OCI-LY7 (cell line): ENCODE data around the gene PLA2G4A. TPM values are rescaled to one million over a fixed set of nuclear protein-coding genes. Genes with fewer than 3 reads are reported as not detected.

Experiments used
- BruUV-seq: library from RNA; stranded (reverse); fragments of 400-500 nt; replicated peaks from 2 replicates; lab custom pipeline; 2021; lab: Mats Ljungman, UMichigan
- CTCF ChIA-PET: fragments of 300-600 bp; sonication (Branson Sonifier 250); formaldehyde crosslinking; loops from one replicate; lab custom pipeline; 2022; ENCODE audit warnings: antibody characterized with exemption; ENCODE audit not compliant: unreplicated experiment; lab: Charles Lee
- POLR2A ChIA-PET: fragments of 300-600 bp; sonication (Branson Sonifier 250); formaldehyde crosslinking; loops from one replicate; lab custom pipeline; 2022; ENCODE audit warnings: antibody characterized with exemption; lab: Charles Lee
- DNase-seq: peaks from one replicate; pipeline ENCODE4 v3.0.0-alpha.2; 2015; ENCODE audit warnings: low spot score
- H2AFZ ChIP-seq: fragments of 200-600 bp; sonication (generic), shearing (Covaris generic); 2 replicates; pipeline ENCODE4 v1.6.1; 2014; ENCODE audit warnings: mild to moderate bottlenecking, antibody characterized with exemption, low read length, moderate library complexity
- H3K27ac ChIP-seq: fragments of 200-600 bp; sonication (generic); 2 replicates; pipeline ENCODE4 v1.5.1; 2014; ENCODE audit warnings: mixed run types, low read depth, mild to moderate bottlenecking, moderate library complexity, low read length, inconsistent platforms; ENCODE audit not compliant: poor library complexity, severe bottlenecking
- H3K36me3 ChIP-seq: fragments of 200-600 bp; sonication (generic); 2 replicates; pipeline ENCODE4 v1.6.1; 2014; ENCODE audit warnings: mild to moderate bottlenecking, antibody characterized with exemption, low read length, moderate library complexity, mixed read lengths; ENCODE audit not compliant: insufficient read depth
- H3K4me1 ChIP-seq: fragments of 200-600 bp; sonication (generic); 2 replicates; pipeline ENCODE4 v1.5.1; 2014; ENCODE audit warnings: mild to moderate bottlenecking, low read length; ENCODE audit not compliant: insufficient read depth, poor library complexity, severe bottlenecking
- H3K4me2 ChIP-seq: fragments of 200-600 bp; sonication (generic); 2 replicates; pipeline ENCODE4 v1.6.1; 2014; ENCODE audit warnings: mild to moderate bottlenecking, low read length
- H3K4me3 ChIP-seq: fragments of 200-600 bp; sonication (generic); 2 replicates; pipeline ENCODE4 v1.5.1; 2014; ENCODE audit warnings: mild to moderate bottlenecking, low read depth, low read length; ENCODE audit not compliant: poor library complexity, severe bottlenecking
- H3K79me2 ChIP-seq: fragments of 200-600 bp; sonication (generic); 2 replicates; pipeline ENCODE4 v1.6.1; 2016; ENCODE audit warnings: low read depth, mild to moderate bottlenecking, low read length, moderate library complexity, mixed read lengths; ENCODE audit not compliant: insufficient read depth
- H3K9me2 ChIP-seq: fragments of 200-600 bp; sonication (generic); 2 replicates; pipeline ENCODE4 v1.6.1; 2016; ENCODE audit warnings: mild to moderate bottlenecking, low read length, mixed read lengths; ENCODE audit not compliant: insufficient read depth
- H3K9me3 ChIP-seq: fragments of 200-600 bp; sonication (generic); 2 replicates; pipeline ENCODE4 v1.6.1; 2014; ENCODE audit warnings: mild to moderate bottlenecking, mixed run types, low read length, mixed read lengths
- H4K20me1 ChIP-seq: fragments of 200-600 bp; sonication (generic); 2 replicates; pipeline ENCODE4 v1.6.1; 2014; ENCODE audit warnings: mild to moderate bottlenecking, antibody characterized with exemption, low read length, moderate library complexity, mixed read lengths; ENCODE audit not compliant: insufficient read depth
- CTCF ChIP-seq: fragments of 200-600 bp; sonication (generic); conservative IDR thresholded peaks from 2 replicates; pipeline ENCODE4 v1.5.1; 2014; ENCODE audit warnings: mild to moderate bottlenecking, antibody characterized with exemption, low read length, moderate library complexity, mixed read lengths
- EZH2phosphoT487 ChIP-seq: fragments of 200-600 bp; sonication (generic); IDR thresholded peaks from 2 replicates; pipeline ENCODE4 v1.6.1; 2018; ENCODE audit warnings: low read depth, borderline replicate concordance, mild to moderate bottlenecking, mixed run types, antibody characterized with exemption, low read length, moderate library complexity, mixed read lengths
- intact Hi-C: fragments of 100-400 bp; cut with micrococcal nuclease; formaldehyde crosslinking; loops from one replicate; pipeline ENCODE4 v1.10.0; 2022; ENCODE audit not compliant: unreplicated experiment
- total RNA-seq, 2 experiments: library from RNA; depleted of rRNA in 1 of 2; stranded (reverse); fragments of >200 nt in 1 of 2; shearing (Covaris generic) in 1 of 2; gene quantifications; 2 replicates each; pipeline ENCODE4 v1.2.3, GENCODE V29; 2014 to 2022

Gene PLA2G4A
- total RNA-seq, 2 experiments from 2014 or later, result not detected

GRCh38 chr1:186807163-186807562 is 21.6 kb upstream of the PLA2G4A start:
- Histone ChIP-seq H4K20me1 (no peaks in the 10 kb centered on the region), H2AFZ (no peak overlapping the region), H3K9me2 (no peaks in the 10 kb centered on the region), H3K4me3 (no peak overlapping the region), H3K79me2 (no peaks in the 10 kb centered on the region), H3K4me2 (no peak overlapping the region), H3K27ac (no peak overlapping the region), H3K9me3 (no peaks in the 10 kb centered on the region), H3K4me1 (no peaks in the 10 kb centered on the region), H3K36me3 (no peaks in the 10 kb centered on the region)
- POLR2A ChIA-PET, result interaction anchor here (0.6 kb wide), 1 partner anchor 22 kb away, joined by 3 read pairs; no protein-coding TSS in a partner anchor
- intact Hi-C loops, result no loop called here
- CTCF ChIA-PET, result no interaction called here
- TF ChIP-seq EZH2phosphoT487, result no peak
- TF ChIP-seq CTCF, result no peak
- no TSS peak for BruUV-seq
- DNase-seq, result no peak

- no peak for DNase-seq
- Histone ChIP-seq H3K4me2 (no peak overlapping the region), H4K20me1 (no peaks in the 10 kb centered on the region), H3K4me1 (no peaks in the 10 kb centered on the region), H3K79me2 (no peaks in the 10 kb centered on the region), H3K9me2 (no peaks in the 10 kb centered on the region), H3K4me3 (no peak overlapping the region), H3K36me3 (no peaks in the 10 kb centered on the region), H3K9me3 (no peaks in the 10 kb centered on the region), H2AFZ (no peak overlapping the region), H3K27ac (no peak overlapping the region)
- no peak for TF ChIP-seq CTCF
- no peak for TF ChIP-seq EZH2phosphoT487
- POLR2A ChIA-PET, result interaction anchor here (0.6 to 0.7 kb wide), 4 partner anchors 73 to 1298 kb away, joined by 3 to 6 read pairs (median 4); no protein-coding TSS in a partner anchor
- intact Hi-C loops, result no loop called here
- no TSS peak for BruUV-seq
- CTCF ChIA-PET, result no interaction called here
Observed at GRCh38 chr1:186811892-186812291, 16.9 kb upstream of the PLA2G4A start.

- no TSS peak for BruUV-seq
- H3K36me3 ChIP-seq, result no peaks in the 10 kb centered on the region
- H3K9me3 ChIP-seq, result no peaks in the 10 kb centered on the region
- ChIA-PET POLR2A (interaction anchor here (0.7 kb wide), 1 partner anchor 125 kb away, joined by 3 read pairs; no protein-coding TSS in a partner anchor), CTCF (no interaction called here)
- no peak overlapping the region for H3K4me3 ChIP-seq
- intact Hi-C loops, result no loop called here
- H3K4me1 ChIP-seq, result no peaks in the 10 kb centered on the region
- no peak for DNase-seq
- H2AFZ ChIP-seq, result no peak overlapping the region
- H3K79me2 ChIP-seq, result no peaks in the 10 kb centered on the region
- no peaks in the 10 kb centered on the region for H3K9me2 ChIP-seq
- H3K27ac ChIP-seq, result no peak overlapping the region
- H4K20me1 ChIP-seq, result no peaks in the 10 kb centered on the region
- H3K4me2 ChIP-seq, result no peak overlapping the region
- no peak for TF ChIP-seq CTCF
- no peak for TF ChIP-seq EZH2phosphoT487
Observed at GRCh38 chr1:186812570-186812969, 16.2 kb upstream of the PLA2G4A start.
